ENCODE measurements around the gene DDX47.

- TF ChIP-seq BCL11A (IDR thresholded peaks at IDR 0.05; ENCODE audit: low read depth, low read length): no peak
- TF ChIP-seq TCF12 (IDR thresholded peaks at IDR 0.05; ENCODE audit: low read depth, low read length): no peak
- no peak for TF ChIP-seq CTCF (IDR thresholded peaks at IDR 0.05 in 2 of 3, conservative IDR thresholded peaks at IDR 0.05 in 1 of 3; ENCODE audit: control insufficient read depth in 2 of 3, extremely low read depth in 1 of 3, insufficient read depth in 1 of 3, low read depth in 3 of 3, low read length in 3 of 3)
- no peak for TF ChIP-seq EZH2 (IDR thresholded peaks at IDR 0.05; ENCODE audit: borderline replicate concordance, control insufficient read depth, low read depth, low read length)
- no peak for TF ChIP-seq POLR2AphosphoS5 (IDR thresholded peaks at IDR 0.05; ENCODE audit: low read length)
- no peak for TF ChIP-seq USF2 (IDR thresholded peaks at IDR 0.05; ENCODE audit: borderline replicate concordance, low read depth, low read length)
- no peak for TF ChIP-seq ZNF24 (IDR thresholded peaks at IDR 0.05)
- TF ChIP-seq SPI1 (IDR thresholded peaks at IDR 0.05; ENCODE audit: borderline replicate concordance, insufficient read depth, low read depth, low read length): no peak
- no peak for TF ChIP-seq ZNF274 (IDR thresholded peaks at IDR 0.05; ENCODE audit: insufficient read depth, insufficient read length)
- no peak for TF ChIP-seq ZNF217 (IDR thresholded peaks at IDR 0.05)
- no peak for TF ChIP-seq CBX5 (IDR thresholded peaks at IDR 0.05; ENCODE audit: low read depth)
- TF ChIP-seq REST (IDR thresholded peaks at IDR 0.05; ENCODE audit: low read depth, low read length): no peak
Measured at GRCh38 chr12:12779529-12779928, 33.6 kb upstream of the DDX47 start.

Data from GM12878 (cell line).